GM19099 (cell line): ENCODE measurements around the gene LYAR.

ENCODE experiments used
- POLR2A ChIP-seq: IDR thresholded peaks from 3 replicates; pipeline ENCODE4 v1.6.1; 2011; ENCODE audit warnings: low read depth; ENCODE audit not compliant: insufficient read length; ENCODE audit errors: extremely low read depth

The LYAR gene

DNA sequence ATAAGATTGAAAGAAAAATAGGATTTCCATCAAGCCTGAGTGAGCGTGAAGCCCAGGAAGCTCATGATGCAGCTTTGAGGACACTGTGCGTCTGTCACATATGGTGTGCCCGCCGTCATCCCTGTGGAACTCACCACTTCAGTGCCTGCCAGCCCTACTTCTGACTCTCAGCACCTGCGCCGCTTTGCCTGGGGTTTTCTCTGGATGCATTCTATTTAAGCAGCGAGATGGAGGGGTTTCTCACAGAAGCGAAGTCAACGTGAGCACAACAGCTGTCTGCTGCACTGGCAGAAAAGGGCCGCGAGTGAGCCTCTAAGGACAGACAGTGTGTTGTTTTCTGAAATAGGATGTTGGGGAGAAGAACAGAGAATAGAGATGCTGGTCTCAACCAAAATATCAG, 35.8 kb downstream of the LYAR start:
- TF ChIP-seq POLR2A = no peak

DNA sequence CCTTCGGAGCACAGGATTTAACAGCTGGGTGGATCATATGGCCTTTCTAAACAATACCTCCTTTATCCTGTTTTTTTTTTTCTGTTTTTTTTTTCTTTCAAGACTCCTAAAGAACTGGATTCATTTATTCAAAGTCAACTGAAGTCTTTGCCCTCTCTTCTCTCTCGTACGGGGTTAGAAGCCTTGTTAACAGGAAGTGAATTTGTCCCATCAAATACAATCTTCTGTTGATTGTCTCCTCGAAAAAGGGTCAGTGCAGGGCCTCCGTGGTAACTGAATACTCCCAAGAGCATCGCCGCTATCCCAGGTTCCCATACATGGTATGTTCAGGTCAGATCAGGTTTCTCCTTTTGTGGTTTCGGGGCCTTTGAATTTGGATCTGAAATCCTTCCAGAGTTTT, 40.1 kb downstream of the LYAR start:
- no peak for TF ChIP-seq POLR2A

DNA sequence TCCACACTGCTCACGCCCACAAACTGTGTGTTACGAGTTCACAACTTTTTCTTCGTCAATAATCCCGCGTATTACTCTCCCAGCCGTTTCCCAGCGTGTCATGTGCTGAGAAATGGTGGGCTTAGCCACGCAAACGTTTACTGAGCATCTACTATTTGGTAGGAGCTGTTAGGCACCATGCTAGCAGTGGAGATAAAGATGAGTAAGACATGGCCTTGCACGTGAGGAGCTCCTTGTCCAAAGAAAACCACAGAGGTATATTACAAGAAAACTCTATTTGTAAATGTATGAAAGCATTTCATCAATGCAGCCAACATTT, 41.1 kb downstream of the LYAR start:
- no peak for TF ChIP-seq POLR2A

DNA sequence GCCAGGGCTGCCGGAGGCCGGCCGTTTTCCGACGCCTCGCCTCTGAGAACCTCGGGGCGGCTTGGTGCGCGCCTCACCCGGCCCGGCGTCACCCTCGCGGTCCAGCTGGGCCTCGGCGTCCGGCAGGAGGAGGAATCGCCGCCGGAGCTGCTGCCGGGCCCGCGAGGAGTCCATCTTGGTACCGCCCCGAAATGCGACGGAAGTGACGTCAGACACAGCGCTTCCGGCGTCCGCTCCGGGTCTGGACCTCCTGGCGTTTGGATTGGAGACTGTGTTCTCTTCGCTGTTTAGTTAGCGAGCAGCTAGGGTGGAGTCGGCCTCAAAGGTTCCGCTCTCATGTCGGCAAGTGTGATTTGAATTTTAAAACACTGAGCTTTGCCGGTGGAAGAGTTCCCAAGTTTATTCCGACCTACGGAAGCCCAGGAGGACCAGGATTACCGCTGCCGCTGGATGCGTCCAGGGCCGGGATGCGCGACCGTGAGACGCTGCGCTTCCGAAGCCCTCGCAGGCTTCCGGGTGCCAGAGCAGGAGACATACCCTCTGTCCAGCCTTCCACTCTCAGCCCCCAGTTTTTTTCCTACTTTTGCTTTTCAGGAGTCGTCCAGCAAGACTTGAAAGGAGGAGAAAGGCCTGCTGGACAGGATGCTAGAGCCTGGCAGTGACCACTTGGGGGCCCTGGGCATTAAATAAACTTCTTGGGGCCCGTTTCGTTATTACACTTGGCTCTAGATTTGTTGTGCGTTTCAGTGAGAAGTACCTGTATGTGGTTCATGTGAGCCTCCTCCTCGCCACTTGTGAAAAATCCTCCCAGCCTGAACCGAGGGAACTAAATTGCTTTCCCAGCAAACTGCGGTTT, 41.7 kb downstream of the LYAR start, which contains the start of gene TMEM128:
TSS of gene TMEM128 (minus strand) at position 195 of the 856 bp plus-strand sequence. CDS start at position 174, 21 bp downstream.
- peak; percentile 94 for TF ChIP-seq POLR2A

DNA sequence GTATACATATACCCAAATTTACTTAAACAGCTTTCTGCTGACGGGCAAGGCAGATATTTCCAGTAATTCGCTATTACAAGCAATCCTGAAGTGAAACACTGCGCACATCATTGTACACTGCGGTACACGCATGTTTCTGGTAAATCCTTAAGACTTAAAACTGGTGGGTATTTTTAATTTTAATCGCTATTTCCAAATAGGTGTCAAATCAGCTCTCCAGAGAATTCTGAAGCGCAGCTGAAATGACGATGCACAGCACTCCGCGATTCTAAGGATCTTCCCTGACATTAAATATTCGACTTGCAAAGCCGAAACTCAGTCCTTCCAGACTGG, 42.3 kb downstream of the LYAR start:
- no peak for TF ChIP-seq POLR2A

DNA sequence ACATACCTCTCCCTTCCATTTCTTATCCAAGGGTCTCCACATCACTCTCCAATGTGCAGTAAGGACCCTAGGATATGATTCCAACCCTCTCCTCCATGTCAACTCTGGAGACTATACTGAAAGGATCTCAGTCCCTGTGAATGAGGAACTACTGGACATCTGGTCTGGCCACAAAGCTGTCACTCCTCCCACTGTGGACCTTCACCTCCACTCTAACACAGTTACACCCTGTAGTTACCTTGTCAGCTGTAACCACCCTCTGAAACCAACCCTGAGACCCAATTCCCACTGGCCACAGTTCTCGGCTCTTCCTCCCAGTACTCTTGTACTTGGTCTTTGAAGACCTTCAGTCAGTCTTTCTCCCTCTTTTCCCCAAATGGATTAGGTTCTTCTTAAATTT, 44.8 kb downstream of the LYAR start:
- TF ChIP-seq POLR2A = no peak

DNA sequence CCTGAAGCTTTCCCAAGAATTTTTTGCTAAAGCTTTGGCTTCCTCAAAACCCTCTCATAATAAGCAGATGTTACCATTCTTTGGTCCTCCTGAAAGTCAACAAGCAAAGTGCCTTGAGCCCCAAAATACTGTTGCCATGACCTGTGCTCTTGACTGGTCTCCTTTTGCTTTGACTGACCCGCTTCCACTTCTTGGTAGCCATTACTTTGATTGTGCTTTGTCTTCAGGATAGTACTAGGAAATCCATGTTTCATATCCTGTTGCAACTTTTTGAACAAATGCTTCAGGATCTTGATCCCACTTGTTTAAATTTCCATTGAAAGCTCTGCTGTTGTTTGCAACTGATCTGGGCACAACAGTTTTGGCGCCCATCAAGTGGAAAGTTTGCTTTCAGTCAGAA, 56.3 kb downstream of the LYAR start:
- no peak for TF ChIP-seq POLR2A

DNA sequence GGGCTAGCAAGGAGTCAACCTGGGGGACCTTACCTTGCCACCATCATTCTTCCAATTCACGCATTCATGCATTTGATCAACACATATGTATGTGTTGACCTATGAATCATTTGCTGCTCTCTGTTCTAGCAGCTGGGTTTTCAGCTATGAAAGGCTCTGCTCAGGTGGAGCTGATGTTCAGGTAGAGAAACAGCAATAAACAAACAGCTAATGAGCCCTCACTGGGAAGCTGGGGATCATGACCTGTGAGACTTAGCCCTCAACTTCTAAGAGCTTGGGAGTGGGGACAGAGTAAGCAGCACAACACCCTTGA, 61.6 kb downstream of the LYAR start:
- TF ChIP-seq POLR2A = no peak

DNA sequence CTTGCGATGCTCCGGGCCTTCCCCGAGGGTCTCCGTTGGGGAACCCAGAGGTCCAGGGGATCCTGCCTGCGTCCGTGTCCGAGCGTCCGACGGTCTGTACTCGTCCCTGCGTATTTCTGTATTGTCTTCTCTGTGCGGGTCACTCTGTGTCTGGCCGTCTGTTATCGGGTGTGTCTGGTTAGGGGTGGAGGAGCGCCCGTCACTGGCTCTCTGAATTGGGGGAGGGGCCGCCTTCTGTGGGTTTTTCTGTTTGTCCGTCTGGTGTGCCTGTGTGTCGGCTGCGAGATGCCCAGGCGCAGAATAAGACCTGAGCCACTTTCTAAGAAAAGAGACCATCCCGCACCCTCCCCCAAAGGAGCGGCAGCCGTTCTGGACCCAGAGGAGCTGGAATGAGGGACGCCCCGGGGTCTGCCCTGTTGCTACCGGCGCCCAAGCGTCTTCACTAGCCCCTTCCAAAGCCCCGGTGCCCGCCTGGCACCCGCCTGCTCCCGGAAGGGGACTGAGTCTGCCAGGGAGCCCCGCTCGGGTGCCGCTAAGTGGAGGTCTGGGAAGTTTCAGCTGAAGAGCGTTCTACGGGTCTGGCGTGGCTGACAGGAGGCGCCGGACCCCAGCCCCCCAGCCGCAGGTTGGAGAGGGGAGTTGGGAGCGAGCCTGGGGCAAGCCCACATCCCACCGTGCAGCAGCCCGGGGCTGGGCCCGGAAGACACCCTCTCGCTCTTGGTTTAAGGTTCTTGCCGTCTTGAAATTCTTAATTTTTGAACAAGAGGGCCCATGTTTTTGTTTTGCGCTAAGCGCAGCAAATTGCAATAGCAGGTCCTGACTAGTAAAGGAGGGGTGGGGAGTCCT, 62.2 kb downstream of the LYAR start:
- TF ChIP-seq POLR2A = no peak

DNA sequence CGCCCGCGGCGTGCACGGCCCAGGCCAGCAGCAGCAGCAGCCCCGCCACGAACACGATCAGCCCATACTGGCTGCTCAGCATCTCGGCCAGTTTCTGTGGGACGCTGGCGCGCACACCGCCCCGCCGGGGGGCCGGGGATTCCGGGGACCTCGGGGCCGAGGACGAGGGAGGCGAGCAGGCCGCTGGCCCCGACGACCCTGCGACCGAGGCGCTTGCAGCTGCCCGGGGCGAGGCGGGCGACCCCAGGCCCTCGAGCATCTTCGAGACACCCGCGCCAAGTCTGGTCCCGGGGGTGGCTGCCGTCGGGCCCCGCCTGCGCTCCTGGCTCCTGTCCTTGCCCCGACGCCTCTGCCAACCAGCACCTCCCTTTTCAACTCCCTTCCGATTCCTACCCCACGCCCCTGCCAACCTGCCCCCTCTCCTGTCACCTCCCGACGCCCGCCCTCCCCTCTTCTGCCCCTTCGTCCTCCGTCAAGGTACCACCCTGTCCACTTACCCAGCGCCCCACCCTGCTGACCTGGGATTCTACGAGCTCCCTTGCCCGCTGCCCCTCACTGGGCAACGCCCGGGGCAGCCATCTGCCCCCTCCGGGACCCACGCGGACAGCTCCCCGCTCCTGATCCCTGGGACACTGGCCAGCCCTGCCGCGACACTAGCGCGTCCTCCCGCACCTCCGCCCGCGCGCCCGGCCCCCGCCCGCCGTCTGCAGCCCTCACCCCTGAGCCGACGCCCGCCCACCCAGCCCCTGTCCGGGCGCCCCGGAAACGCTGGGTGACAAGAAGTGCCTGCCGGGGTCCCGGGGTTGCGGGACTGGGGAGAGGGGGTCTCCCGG, 63.1 kb downstream of the LYAR start, which contains the start of gene OTOP1:
TSS of gene OTOP1 (minus strand) at position 324 of the 833 bp plus-strand sequence. CDS start at position 259, 65 bp downstream.
- no peak for TF ChIP-seq POLR2A

DNA sequence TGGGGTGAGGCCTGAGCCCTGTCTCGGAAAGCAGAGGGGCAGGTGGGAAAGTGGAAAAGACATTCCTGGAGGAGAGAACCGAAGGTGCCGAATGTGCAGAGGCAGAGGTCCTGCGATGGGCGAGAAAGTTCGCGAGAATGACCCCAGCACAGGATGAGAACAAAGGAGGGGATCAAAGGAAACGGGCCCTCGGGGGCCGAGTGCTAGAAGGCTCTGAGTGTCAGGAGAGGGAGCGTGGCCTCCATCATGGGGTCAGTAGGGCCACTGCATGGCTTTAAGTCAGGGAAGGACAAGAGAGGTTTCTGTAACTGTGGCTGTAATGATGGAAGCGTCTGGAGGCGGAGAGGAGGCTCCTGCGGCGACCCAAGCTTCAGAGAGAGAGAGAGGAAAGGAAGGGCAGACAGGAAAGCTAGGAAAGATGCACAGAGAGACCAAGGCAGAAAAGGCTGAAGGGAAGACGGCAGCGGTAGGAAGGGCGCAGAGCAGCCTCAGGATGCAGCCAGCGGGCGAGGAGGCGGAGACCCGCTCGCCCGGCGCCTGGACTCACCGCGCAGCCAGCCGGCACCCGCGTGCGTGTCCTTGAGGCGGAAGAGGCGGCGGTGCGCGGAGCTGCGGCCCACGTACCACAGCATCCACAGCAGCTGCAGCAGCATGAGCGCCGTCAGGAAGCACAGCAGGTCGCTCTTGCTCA, 63.9 kb downstream of the LYAR start:
- TF ChIP-seq POLR2A = no peak
